Measurements from ENCODE around the gene HAPSTR1.

DNA sequence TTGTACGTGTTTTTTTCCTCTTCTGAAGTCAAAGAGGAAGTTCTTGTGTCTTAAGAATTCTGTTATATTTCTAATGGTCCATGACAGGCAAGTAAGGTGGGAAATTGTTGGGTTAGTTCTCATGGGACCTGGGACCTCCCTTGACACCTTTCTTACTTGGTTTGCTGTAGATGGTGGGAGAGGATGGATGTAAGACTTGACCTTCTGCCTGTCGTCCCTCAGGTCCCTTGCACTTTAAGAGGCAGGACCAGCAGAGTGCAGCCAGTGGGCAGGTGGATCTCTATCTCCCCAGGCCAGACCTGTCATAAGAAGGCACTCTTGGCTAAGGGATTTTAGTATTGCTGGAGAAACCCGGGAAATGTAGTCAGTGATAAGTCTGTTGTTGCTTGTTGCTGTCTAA is 12.1 kb downstream of the HAPSTR1 start:
- TF ChIP-seq CTCF (IDR thresholded peaks at IDR 0.05; ENCODE audit: extremely low read depth in 1 of 2, insufficient read depth in 1 of 2, low read depth in 1 of 2, low read length in 2 of 2) (no peak), EZH2 (IDR thresholded peaks at IDR 0.05; ENCODE audit: borderline replicate concordance, low read depth, low read length, severe bottlenecking) (no peak), POLR2A (IDR thresholded peaks at IDR 0.05; ENCODE audit: low read depth, low read length) (no peak), GATA2 (IDR thresholded peaks at IDR 0.05; ENCODE audit: insufficient read depth, insufficient read length, low read depth, low read length) (no peak)
